ENCODE results near the gene PNPLA3. TPM values are rescaled to one million over a fixed set of nuclear protein-coding genes. Genes with fewer than 3 reads are reported as not detected.

PNPLA3 gene
- total and polyA plus RNA-seq, 4 experiments from 2014 or later = not detected

Other genes starting within 250 kb of the PNPLA3 start
- gene EFCAB6, start 111.5 kb upstream of the PNPLA3 start, total RNA-seq = under 1 TPM; 0.84 to 0.91 TPM
- gene EFCAB6, start 111.5 kb upstream of the PNPLA3 start, polyA plus RNA-seq = under 1 TPM in 1 of 2 donors, not detected in 1; 0.15 TPM
- not detected for gene SULT4A1, start 61.3 kb upstream of the PNPLA3 start, total RNA-seq
- not detected for gene SULT4A1, start 61.3 kb upstream of the PNPLA3 start, polyA plus RNA-seq
- not detected for gene PNPLA5, start 31.8 kb upstream of the PNPLA3 start, total RNA-seq
- gene PNPLA5, start 31.8 kb upstream of the PNPLA3 start, polyA plus RNA-seq = not detected
- gene SAMM50, start 31.6 kb downstream of the PNPLA3 start, total RNA-seq = 10 to 100 TPM; 33.3 to 34.7 TPM
- gene SAMM50, start 31.6 kb downstream of the PNPLA3 start, polyA plus RNA-seq = 10 to 100 TPM; 70.6 to 72.1 TPM
- 10 to 100 TPM; 14.6 to 17.0 TPM for gene PARVB, start 100.5 kb downstream of the PNPLA3 start, total RNA-seq
- 1 to 10 TPM; 3.4 to 5.0 TPM for gene PARVB, start 100.5 kb downstream of the PNPLA3 start, polyA plus RNA-seq

Data from CD4-positive, alpha-beta memory T cell (primary cell).